Liver (tissue), 9 donors: ENCODE data around the gene KCNK17. TPM values are rescaled to one million over a fixed set of nuclear protein-coding genes. Genes with fewer than 3 reads are reported as not detected.

Experiments used
- DNase-seq: peaks from one replicate; pipeline ENCODE4 v3.0.0-alpha.2; 2017; ENCODE audit warnings: low spot score
- H3K27ac ChIP-seq, 2 donors: one replicate each; pipeline ENCODE4 v1.7.0; 2013; ENCODE audit warnings: inconsistent platforms in 2 of 2, low read length in 2 of 2, control low read depth in 1 of 2, low read depth in 1 of 2, mild to moderate bottlenecking in 1 of 2
- H3K27me3 ChIP-seq, 4 donors: one replicate each; pipeline versions ENCODE4 v1.6.1 to v1.7.0; 2013; ENCODE audit warnings: low read length in 3 of 4, inconsistent platforms in 1 of 4, mild to moderate bottlenecking in 1 of 4, moderate library complexity in 1 of 4; ENCODE audit not compliant: control insufficient read depth in 4 of 4, insufficient read depth in 4 of 4
- H3K36me3 ChIP-seq, 4 donors: one replicate each; pipeline versions ENCODE4 v1.6.1 to v1.7.0; 2013; ENCODE audit warnings: low read length in 3 of 4, mild to moderate bottlenecking in 3 of 4, low read depth in 1 of 4, moderate library complexity in 1 of 4; ENCODE audit not compliant: control insufficient read depth in 4 of 4, insufficient read depth in 3 of 4
- H3K4me1 ChIP-seq, 4 donors: one replicate each; pipeline versions ENCODE4 v1.6.1 to v1.7.0; 2013; ENCODE audit warnings: low read length in 3 of 4, mild to moderate bottlenecking in 3 of 4, moderate library complexity in 1 of 4; ENCODE audit not compliant: control insufficient read depth in 4 of 4, insufficient read depth in 4 of 4
- H3K4me3 ChIP-seq, 3 donors: one replicate each; pipeline versions ENCODE4 v1.6.1 to v1.7.0; 2013; ENCODE audit warnings: low read length in 3 of 3, control low read depth in 1 of 3, low read depth in 1 of 3, mild to moderate bottlenecking in 1 of 3
- H3K9ac ChIP-seq, 2 donors: one replicate each; pipeline ENCODE4 v1.7.0; 2013; ENCODE audit warnings: low read length in 2 of 2, mild to moderate bottlenecking in 2 of 2, moderate library complexity in 2 of 2, control low read depth in 1 of 2, low read depth in 1 of 2
- H3K9me3 ChIP-seq, 4 donors: one replicate each; pipeline versions ENCODE4 v1.6.1 to v1.7.0; 2013; ENCODE audit warnings: low read length in 3 of 4; ENCODE audit not compliant: control insufficient read depth in 4 of 4
- CTCF ChIP-seq: fragments of 150-350 bp; IDR thresholded peaks from 2 replicates; pipeline ENCODE4 v1.5.1; 2017; ENCODE audit warnings: improper control_type of control experiment, low read depth, low read length; ENCODE audit not compliant: missing input control
- EGR1 ChIP-seq, 2 donors: IDR thresholded peaks; 2 replicates each; pipeline ENCODE4 v1.6.1; 2016 to 2018; ENCODE audit warnings: antibody characterized with exemption in 2 of 2, low read depth in 2 of 2
- FOXA1 ChIP-seq: IDR thresholded peaks from 2 replicates; pipeline ENCODE4 v1.6.1; 2016; ENCODE audit warnings: antibody characterized with exemption
- FOXA2 ChIP-seq: IDR thresholded peaks from 2 replicates; pipeline ENCODE4 v1.6.1; 2016; ENCODE audit warnings: antibody characterized with exemption
- GABPA ChIP-seq, 2 donors: IDR thresholded peaks in 1 of 2; conservative IDR thresholded peaks in 1 of 2; 2 replicates each; pipeline ENCODE4 v1.6.1; 2016; ENCODE audit warnings: antibody characterized with exemption in 2 of 2, mild to moderate bottlenecking in 1 of 2, moderate library complexity in 1 of 2
- HNF4A ChIP-seq, 2 donors: conservative IDR thresholded peaks; 2 replicates each; pipeline ENCODE4 v1.6.1; 2016; ENCODE audit warnings: antibody characterized with exemption in 2 of 2, mild to moderate bottlenecking in 2 of 2
- HNF4G ChIP-seq: IDR thresholded peaks from 2 replicates; pipeline ENCODE4 v1.6.1; 2016; ENCODE audit warnings: antibody characterized with exemption
- JUND ChIP-seq, 2 donors: IDR thresholded peaks; 2 replicates each; pipeline ENCODE4 v1.6.1; 2016; ENCODE audit warnings: antibody characterized with exemption in 2 of 2
- MAX ChIP-seq: IDR thresholded peaks from 2 replicates; pipeline ENCODE4 v1.6.1; 2016; ENCODE audit warnings: antibody characterized with exemption
- NR2F2 ChIP-seq: IDR thresholded peaks from 2 replicates; pipeline ENCODE4 v1.6.1; 2016; ENCODE audit warnings: antibody characterized with exemption
- RAD21 ChIP-seq, 2 donors: IDR thresholded peaks; 2 replicates each; pipeline ENCODE4 v1.6.1; 2016; ENCODE audit warnings: antibody characterized with exemption in 2 of 2, mild to moderate bottlenecking in 2 of 2
- REST ChIP-seq: IDR thresholded peaks from 2 replicates; pipeline ENCODE4 v1.6.1; 2016; ENCODE audit warnings: antibody characterized with exemption, mild to moderate bottlenecking
- RXRA ChIP-seq, 2 donors: IDR thresholded peaks; 2 replicates each; pipeline ENCODE4 v1.6.1; 2017 to 2018; ENCODE audit warnings: antibody characterized with exemption in 2 of 2, mild to moderate bottlenecking in 1 of 2
- SP1 ChIP-seq: IDR thresholded peaks from 2 replicates; pipeline ENCODE4 v1.6.1; 2018; ENCODE audit warnings: antibody characterized with exemption, mild to moderate bottlenecking
- TAF1 ChIP-seq: conservative IDR thresholded peaks from 2 replicates; pipeline ENCODE4 v1.6.1; 2016; ENCODE audit warnings: antibody characterized with exemption, mild to moderate bottlenecking
- YY1 ChIP-seq: IDR thresholded peaks from 2 replicates; pipeline ENCODE4 v1.6.1; 2016; ENCODE audit warnings: antibody characterized with exemption, mild to moderate bottlenecking
- WGBS: extraction: QIAGEN DNeasy Blood & Tissue Kit; methylation state at CpG from one replicate; pipeline ENCODE4 v1.1.7; 2013; 5-methylcytosine and 5-hydroxymethylcytosine counted together
- polyA plus RNA-seq, 2 donors: library from polyadenylated mRNA; stranded (reverse) in 1 of 2; unstranded in 1 of 2; fragments of 200-250 nt in 1 of 2; fragments of >200 nt in 1 of 2; fragmentation: Nextera tagmentation in 1 of 2; extraction: Ambion mirVana in 1 of 2; gene quantifications; one replicate each; pipeline versions ENCODE4 v1.2.1 to v1.2.3, GENCODE V29; 2013 to 2015
- total RNA-seq, 2 donors: library from RNA; depleted of rRNA; stranded (reverse); fragments of >200 nt; gene quantifications; one replicate each; pipeline ENCODE4 v1.2.3, GENCODE V29; 2014
- TF ChIP-seq, protein P1 (sequence below): IDR thresholded peaks from 2 replicates; pipeline ENCODE4 v1.6.1; 2016; ENCODE audit warnings: antibody characterized with exemption
- TF ChIP-seq, protein P2 (sequence below): IDR thresholded peaks from 2 replicates; pipeline ENCODE4 v1.6.1; 2016; ENCODE audit warnings: antibody characterized with exemption
- donor health status: healthy.
- donor health status: healthy.
- donor health status: healthy.
- donor health status: healthy.
- donor health status: healthy.

The KCNK17 gene
- total and polyA plus RNA-seq, 4 donors = 0.19 to 1.9 (median 0.49) TPM

DNA sequence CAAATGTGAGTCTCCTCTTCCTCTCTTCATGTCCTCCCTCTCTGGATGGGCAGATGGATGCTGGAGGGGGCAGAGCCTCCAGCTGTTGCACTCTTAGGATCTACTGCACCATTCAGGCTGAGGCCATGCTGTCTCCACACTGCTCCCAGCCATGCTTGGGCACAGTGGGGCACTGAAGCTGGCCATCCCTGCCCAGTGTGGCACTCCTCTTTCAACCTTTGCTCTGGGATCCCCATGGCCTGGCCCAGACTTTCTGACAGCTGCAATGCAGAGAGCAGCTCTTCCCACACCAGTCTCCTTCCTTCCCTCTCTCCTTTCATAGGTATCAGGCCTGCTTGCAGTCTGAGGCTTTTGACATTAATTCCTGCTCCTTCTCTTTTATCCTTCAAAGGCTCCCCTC is 9.3 kb downstream of the KCNK17 start:
- Histone ChIP-seq H3K9me3 (no peaks in the 10 kb centered on the region), H3K4me3 (no peak overlapping the region), H3K36me3 (no peaks in the 10 kb centered on the region), H3K27me3 (no peaks in the 10 kb centered on the region), H3K9ac (no peak overlapping the region), H3K4me1 (peaks cover 0 to 10% (median 7%) of the 10 kb centered on the region in 4 donors), H3K27ac (no peak overlapping the region)
- TF ChIP-seq HNF4A (conservative IDR thresholded peaks at IDR 0.05) = no peak
- no peak for TF ChIP-seq FOXA1
- no peak for TF ChIP-seq TAF1
- TF ChIP-seq NR2F2 = no peak
- no peak for TF ChIP-seq FOXA2
- DNase-seq = no peak

- H3K36me3 ChIP-seq = no peaks in the 10 kb centered on the region
- peaks cover 1 to 14% (median 8%) of the 10 kb centered on the region in 4 donors for H3K4me1 ChIP-seq
- WGBS = 87% methylated on average over 30 of the region's 30 CpGs
- H3K9me3 ChIP-seq = no peaks in the 10 kb centered on the region
- H3K9ac ChIP-seq = no peak overlapping the region
- no peak for DNase-seq
- no peak overlapping the region for H3K4me3 ChIP-seq
- TF ChIP-seq RAD21 (IDR thresholded peaks at IDR 0.05) (no peak), RXRA (IDR thresholded peaks at IDR 0.05) (no peak), SP1 (no peak), EGR1 (IDR thresholded peaks at IDR 0.05; ENCODE audit: low read depth in 2 of 2) (no peak), CTCF (no peak), TAF1 (no peak), JUND (IDR thresholded peaks at IDR 0.05) (no peak), FOXA2 (no peak), NR2F2 (no peak), REST (no peak), YY1 (no peak), MAX (no peak), HNF4G (no peak), GABPA (IDR thresholded peaks at IDR 0.05 in 1 of 2, conservative IDR thresholded peaks at IDR 0.05 in 1 of 2) (no peak), FOXA1 (no peak), HNF4A (conservative IDR thresholded peaks at IDR 0.05) (no peak)
- TF ChIP-seq, protein P1, sequence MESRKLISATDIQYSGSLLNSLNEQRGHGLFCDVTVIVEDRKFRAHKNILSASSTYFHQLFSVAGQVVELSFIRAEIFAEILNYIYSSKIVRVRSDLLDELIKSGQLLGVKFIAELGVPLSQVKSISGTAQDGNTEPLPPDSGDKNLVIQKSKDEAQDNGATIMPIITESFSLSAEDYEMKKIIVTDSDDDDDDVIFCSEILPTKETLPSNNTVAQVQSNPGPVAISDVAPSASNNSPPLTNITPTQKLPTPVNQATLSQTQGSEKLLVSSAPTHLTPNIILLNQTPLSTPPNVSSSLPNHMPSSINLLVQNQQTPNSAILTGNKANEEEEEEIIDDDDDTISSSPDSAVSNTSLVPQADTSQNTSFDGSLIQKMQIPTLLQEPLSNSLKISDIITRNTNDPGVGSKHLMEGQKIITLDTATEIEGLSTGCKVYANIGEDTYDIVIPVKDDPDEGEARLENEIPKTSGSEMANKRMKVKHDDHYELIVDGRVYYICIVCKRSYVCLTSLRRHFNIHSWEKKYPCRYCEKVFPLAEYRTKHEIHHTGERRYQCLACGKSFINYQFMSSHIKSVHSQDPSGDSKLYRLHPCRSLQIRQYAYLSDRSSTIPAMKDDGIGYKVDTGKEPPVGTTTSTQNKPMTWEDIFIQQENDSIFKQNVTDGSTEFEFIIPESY = no peak
- TF ChIP-seq, protein P2, sequence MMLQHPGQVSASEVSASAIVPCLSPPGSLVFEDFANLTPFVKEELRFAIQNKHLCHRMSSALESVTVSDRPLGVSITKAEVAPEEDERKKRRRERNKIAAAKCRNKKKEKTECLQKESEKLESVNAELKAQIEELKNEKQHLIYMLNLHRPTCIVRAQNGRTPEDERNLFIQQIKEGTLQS = no peak
- H3K27ac ChIP-seq = no peak overlapping the region
- H3K27me3 ChIP-seq = no peaks in the 10 kb centered on the region
Measured at GRCh38 chr6:39303425-39304153, 10.6 kb downstream of the KCNK17 start.
